K562 (cell line): ENCODE measurements around the gene PRR7. TPM values are rescaled to one million over a fixed set of nuclear protein-coding genes. Genes with fewer than 3 reads are reported as not detected.

Source experiments
- CC2D1A ChIP-seq: fragments of 450-650 bp; IDR thresholded peaks from 2 replicates; pipeline ENCODE4 v1.6.1; 2017; ENCODE audit warnings: mild to moderate bottlenecking
- ETV5 ChIP-seq: sonication (generic); formaldehyde crosslinking; IDR thresholded peaks from 2 replicates; pipeline ENCODE4 v1.4.0; 2020; ENCODE audit warnings: low read depth, mild to moderate bottlenecking, missing genetic modification reagents
- GTF2A2 ChIP-seq: IDR thresholded peaks from 2 replicates; pipeline ENCODE4 v1.6.1; 2016; ENCODE audit warnings: mild to moderate bottlenecking, missing genetic modification characterization, missing compliant biosample characterization
- HDAC8 ChIP-seq: fragments of 450-650 bp; IDR thresholded peaks from 2 replicates; pipeline ENCODE4 v1.6.1; 2016; ENCODE audit warnings: mild to moderate bottlenecking, missing genetic modification characterization, moderate library complexity, missing compliant biosample characterization
- HMBOX1 ChIP-seq: sonication (generic); IDR thresholded peaks from 2 replicates; pipeline ENCODE4 v1.6.1; 2016
- HOMEZ ChIP-seq: fragments of 250-450 bp; sonication (Bioruptor Pico); IDR thresholded peaks from 2 replicates; pipeline ENCODE4 v1.4.0; 2020; ENCODE audit warnings: mild to moderate bottlenecking, moderate library complexity
- KDM2B ChIP-seq: fragments of 250-450 bp; sonication (Bioruptor Pico); IDR thresholded peaks from 2 replicates; pipeline ENCODE4 v1.8.0; 2021; ENCODE audit warnings: mild to moderate bottlenecking, moderate library complexity
- MNT ChIP-seq, 2 experiments: fragments of 450-650 bp; conservative IDR thresholded peaks; 2 replicates each; pipeline ENCODE4 v1.6.1; 2017; ENCODE audit warnings: mild to moderate bottlenecking in 2 of 2, moderate library complexity in 2 of 2
- NCOA2 ChIP-seq, 2 experiments: fragments of 450-650 bp; IDR thresholded peaks; 2 replicates each; pipeline ENCODE4 v1.6.1; 2018; ENCODE audit warnings: mild to moderate bottlenecking in 2 of 2, moderate library complexity in 1 of 2; ENCODE audit not compliant: partially characterized antibody in 2 of 2
- PCBP1 ChIP-seq: fragments of 200-400 bp; formaldehyde crosslinking; IDR thresholded peaks from 2 replicates; pipeline ENCODE4 v1.6.1; 2018; ENCODE audit warnings: mild to moderate bottlenecking, low read depth, low read length; ENCODE audit not compliant: poor library complexity, severe bottlenecking
- POLR2H ChIP-seq: IDR thresholded peaks from 2 replicates; pipeline ENCODE4 v1.6.1; 2016; ENCODE audit warnings: missing genetic modification characterization, low read depth, mild to moderate bottlenecking, control low read depth, missing compliant biosample characterization, moderate library complexity
- RBM15 ChIP-seq: fragments of 200-400 bp; formaldehyde crosslinking; IDR thresholded peaks from 2 replicates; pipeline ENCODE4 v1.6.1; 2018; ENCODE audit warnings: mild to moderate bottlenecking, low read length, moderate library complexity; ENCODE audit not compliant: insufficient read depth
- SAFB2 ChIP-seq: fragments of 200-400 bp; formaldehyde crosslinking; IDR thresholded peaks from 2 replicates; pipeline ENCODE4 v1.6.1; 2018; ENCODE audit warnings: borderline replicate concordance, low read length, low read depth, moderate library complexity; ENCODE audit not compliant: severe bottlenecking
- SP1 ChIP-seq: sonication (generic); formaldehyde crosslinking; IDR thresholded peaks from 2 replicates; pipeline ENCODE4 v1.8.1; 2022; ENCODE audit warnings: mild to moderate bottlenecking, missing genetic modification reagents
- SREBF2 ChIP-seq: sonication (generic); formaldehyde crosslinking; IDR thresholded peaks from 2 replicates; pipeline ENCODE4 v1.4.0; 2020; ENCODE audit warnings: mild to moderate bottlenecking, missing genetic modification reagents
- SRSF1 ChIP-seq: fragments of 200-400 bp; formaldehyde crosslinking; IDR thresholded peaks from 2 replicates; pipeline ENCODE4 v1.6.1; 2017; ENCODE audit warnings: mild to moderate bottlenecking, low read depth, low read length, moderate library complexity
- SRSF9 ChIP-seq: fragments of 200-400 bp; formaldehyde crosslinking; IDR thresholded peaks from 2 replicates; pipeline ENCODE4 v1.6.1; 2017; ENCODE audit warnings: low read depth, low read length, borderline replicate concordance
- ZBTB12 ChIP-seq: fragments of 250-450 bp; sonication (Bioruptor Pico); IDR thresholded peaks from 2 replicates; pipeline ENCODE4 v1.4.0; 2020
- ZBTB5 ChIP-seq: fragments of 450-650 bp; IDR thresholded peaks from 2 replicates; pipeline ENCODE4 v1.6.1; 2017; ENCODE audit warnings: antibody characterized with exemption
- ZNF589 ChIP-seq: fragments of 200-800 bp; sonication (Bioruptor generic); IDR thresholded peaks from 2 replicates; pipeline ENCODE4 v1.6.1; 2016; ENCODE audit warnings: low read depth, missing genetic modification characterization, missing compliant biosample characterization
- polyA plus RNA-seq, 8 experiments: library from polyadenylated mRNA; depleted of rRNA in 4 of 8; stranded (reverse) in 5 of 8; unstranded in 3 of 8; fragments of >200 nt; fragmentation: Nextera tagmentation in 2 of 8; fragmentation: Illumina TruSeq in 1 of 8; extraction: Ambion mirVana in 2 of 8; extraction: Trizol in 1 of 8; gene quantifications; 2 replicates each; pipeline versions ENCODE4 v1.2.1 to v1.2.3, GENCODE V29; 2011 to 2014; ENCODE audit warnings: inconsistent platforms in 1 of 8, missing spikeins in 1 of 8
- total RNA-seq, 7 experiments: library from RNA; depleted of rRNA in 6 of 7; stranded (reverse); fragments of >200 nt in 6 of 7; fragmentation: Illumina TruSeq in 2 of 7; extraction: Trizol in 2 of 7; gene quantifications; 2 replicates each; pipeline versions ENCODE4 v1.2.1 to v1.2.3, GENCODE V29; 2011 to 2021; ENCODE audit warnings: low replicate concordance in 1 of 7

The PRR7 gene
- total and polyA plus RNA-seq, 9 of the 15 experiments (the other 6 are each of a cell fraction or from before 2014, with no cell fraction given), result 0.80 to 11.3 (median 10.4) TPM; not detected in 4

GRCh38 chr5:177454397-177455035, 7.9 kb downstream of the PRR7 start (continued):
- TF ChIP-seq MNT (conservative IDR thresholded peaks at IDR 0.05) (peak in 1 of 2 experiments; percentile 48; a peak in 1 of 4 replicates), ZNF589 (CRISPR knock-in tag) (no peak), KDM2B (CRISPR knock-in tag) (peak; percentile 73; the same call in 1 of the 2 replicates), ZBTB12 (CRISPR knock-in tag) (peak; percentile 96), HDAC8 (tag) (no peak), SRSF9 (no peak), NCOA2 (IDR thresholded peaks at IDR 0.05; ENCODE audit: partially characterized antibody in 2 of 2) (no peak), POLR2H (no peak), CC2D1A (no peak), HOMEZ (no peak), SAFB2 (no peak), HMBOX1 (no peak), ETV5 (CRISPR knock-in tag) (0 out of 2 replicates have a peak, but pooled peaks have one; percentile 56), ZBTB5 (no peak), SREBF2 (no peak), PCBP1 (no peak), SRSF1 (no peak), GTF2A2 (no peak), RBM15 (no peak), SP1 (CRISPR knock-in tag) (peak; percentile 46; the same call in 1 of the 2 replicates)
